K562 (cell line): Measurements from ENCODE around the gene TCEA3. TPM values are rescaled to one million over a fixed set of nuclear protein-coding genes. Genes with fewer than 3 reads are reported as not detected.
A peak's percentile ranks its signal among the peaks of the same experiment; 100 is the strongest.

Source experiments
- CHD1 ChIP-seq: fragments of 200-600 bp; sonication (generic); IDR thresholded peaks from one replicate; pipeline ENCODE4 v1.6.1; 2012; ENCODE audit warnings: mild to moderate bottlenecking, moderate library complexity, low read length, inconsistent platforms
- EGR1 ChIP-seq: fragments of 450-650 bp; conservative IDR thresholded peaks from 2 replicates; pipeline ENCODE4 v1.6.1; 2017; ENCODE audit warnings: mild to moderate bottlenecking
- GTF2F1 ChIP-seq: IDR thresholded peaks from 2 replicates; pipeline ENCODE4 v1.6.1; 2011; ENCODE audit warnings: low read depth, low read length, improper control_type of control experiment
- HMGN3 ChIP-seq: IDR thresholded peaks from 2 replicates; pipeline ENCODE4 v1.6.1; 2011; ENCODE audit warnings: borderline replicate concordance, low read depth, mild to moderate bottlenecking, mixed read lengths, low read length; ENCODE audit not compliant: insufficient read length; ENCODE audit errors: extremely low read depth
- HSF4 ChIP-seq: fragments of 250-450 bp; sonication (Bioruptor Pico); IDR thresholded peaks from 2 replicates; pipeline ENCODE4 v2.1.2; 2022; ENCODE audit warnings: mild to moderate bottlenecking, moderate library complexity, borderline replicate concordance
- KLF1 ChIP-seq: fragments of 450-650 bp; IDR thresholded peaks from 2 replicates; pipeline ENCODE4 v1.6.1; 2016; ENCODE audit warnings: missing genetic modification characterization, missing compliant biosample characterization
- MCM5 ChIP-seq: fragments of 450-650 bp; IDR thresholded peaks from 2 replicates; pipeline ENCODE4 v1.6.1; 2016; ENCODE audit warnings: low read depth
- MGA ChIP-seq: fragments of 450-650 bp; IDR thresholded peaks from 2 replicates; pipeline ENCODE4 v1.6.1; 2016; ENCODE audit warnings: mild to moderate bottlenecking, moderate library complexity
- POLR2B ChIP-seq: fragments of 450-650 bp; IDR thresholded peaks from 2 replicates; pipeline ENCODE4 v1.6.1; 2018; ENCODE audit warnings: low read depth; ENCODE audit not compliant: partially characterized antibody
- STAT5B ChIP-seq: fragments of 250-450 bp; sonication (Bioruptor Pico); IDR thresholded peaks from 2 replicates; pipeline ENCODE4 v1.8.0; 2021; ENCODE audit warnings: mild to moderate bottlenecking, inconsistent platforms
- ZKSCAN8 ChIP-seq: fragments of 200-800 bp; sonication (Bioruptor generic); IDR thresholded peaks from 2 replicates; pipeline ENCODE4 v1.6.1; 2016; ENCODE audit warnings: missing genetic modification characterization, missing compliant biosample characterization
- ZNF217 ChIP-seq: sonication (generic); formaldehyde crosslinking; IDR thresholded peaks from 2 replicates; pipeline ENCODE4 v1.8.0; 2022; ENCODE audit warnings: mild to moderate bottlenecking, missing genetic modification reagents
- ZNF316 ChIP-seq: fragments of 450-650 bp; IDR thresholded peaks from 2 replicates; pipeline ENCODE4 v1.6.1; 2016
- polyA plus RNA-seq, 8 experiments: library from polyadenylated mRNA; depleted of rRNA in 4 of 8; stranded (reverse) in 5 of 8; unstranded in 3 of 8; fragments of >200 nt; fragmentation: Nextera tagmentation in 2 of 8; fragmentation: Illumina TruSeq in 1 of 8; extraction: Ambion mirVana in 2 of 8; extraction: Trizol in 1 of 8; gene quantifications; 2 replicates each; pipeline versions ENCODE4 v1.2.1 to v1.2.3, GENCODE V29; 2011 to 2014; ENCODE audit warnings: inconsistent platforms in 1 of 8, missing spikeins in 1 of 8
- total RNA-seq, 7 experiments: library from RNA; depleted of rRNA in 6 of 7; stranded (reverse); fragments of >200 nt in 6 of 7; fragmentation: Illumina TruSeq in 2 of 7; extraction: Trizol in 2 of 7; gene quantifications; 2 replicates each; pipeline versions ENCODE4 v1.2.1 to v1.2.3, GENCODE V29; 2011 to 2021; ENCODE audit warnings: low replicate concordance in 1 of 7
- TF ChIP-seq, protein P1 (sequence below): IDR thresholded peaks from 2 replicates; pipeline ENCODE4 v1.6.1; 2012; ENCODE audit warnings: low read depth, low read length, improper control_type of control experiment, borderline replicate concordance

TCEA3 gene
- total and polyA plus RNA-seq, 9 of the 15 experiments (the other 6 are each of a cell fraction or from before 2014, with no cell fraction given): 0.03 to 0.55 (median 0.36) TPM

GRCh38 chr1:23370709-23371584, 53.6 kb downstream of the TCEA3 start (continued):
- TF ChIP-seq, protein P1, sequence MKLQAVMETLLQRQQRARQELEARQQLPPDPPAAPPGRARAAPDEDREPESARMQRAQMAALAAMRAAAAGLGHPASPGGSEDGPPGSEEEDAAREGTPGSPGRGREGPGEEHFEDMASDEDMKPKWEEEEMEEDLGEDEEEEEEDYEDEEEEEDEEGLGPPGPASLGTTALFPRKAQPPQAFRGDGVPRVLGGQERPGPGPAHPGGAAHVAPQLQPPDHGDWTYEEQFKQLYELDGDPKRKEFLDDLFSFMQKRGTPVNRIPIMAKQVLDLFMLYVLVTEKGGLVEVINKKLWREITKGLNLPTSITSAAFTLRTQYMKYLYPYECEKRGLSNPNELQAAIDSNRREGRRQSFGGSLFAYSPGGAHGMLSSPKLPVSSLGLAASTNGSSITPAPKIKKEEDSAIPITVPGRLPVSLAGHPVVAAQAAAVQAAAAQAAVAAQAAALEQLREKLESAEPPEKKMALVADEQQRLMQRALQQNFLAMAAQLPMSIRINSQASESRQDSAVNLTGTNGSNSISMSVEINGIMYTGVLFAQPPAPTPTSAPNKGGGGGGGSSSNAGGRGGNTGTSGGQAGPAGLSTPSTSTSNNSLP: no peak
- peak; percentile 46; the same call in 1 of the 2 replicates for TF ChIP-seq ZNF316
- TF ChIP-seq HSF4 (CRISPR knock-in tag): 0 out of 2 replicates have a peak, but pooled peaks have one; percentile 35
- TF ChIP-seq KLF1 (tag): no peak
- no peak for TF ChIP-seq MCM5
- no peak for TF ChIP-seq MGA
- TF ChIP-seq STAT5B (CRISPR knock-in tag): no peak
- no peak for TF ChIP-seq HMGN3
- no peak for TF ChIP-seq POLR2B
- no peak for TF ChIP-seq ZNF217 (CRISPR knock-in tag)
- TF ChIP-seq CHD1: peak; percentile 17
- no peak for TF ChIP-seq GTF2F1
- TF ChIP-seq ZKSCAN8 (CRISPR knock-in tag): no peak; the same call in 1 of the 2 replicates
- TF ChIP-seq EGR1: peak; percentile 92
